Progenitor cell of endocrine pancreas (in vitro differentiated cells): ENCODE measurements around the gene HUWE1. TPM values are rescaled to one million over a fixed set of nuclear protein-coding genes. Genes with fewer than 3 reads are reported as not detected.
A peak's percentile ranks its signal among the peaks of the same experiment; 100 is the strongest.

Source experiments
- DNase-seq: peaks from one replicate; pipeline ENCODE4 v3.0.0; 2021; ENCODE audit warnings: low spot score; ENCODE audit not compliant: unreplicated experiment
- H3K27ac Mint-ChIP-seq: 2 replicates; pipeline ENCODE4 v1.8.0; 2021; ENCODE audit warnings: mild to moderate bottlenecking, moderate library complexity, mixed read lengths
- H3K27me3 Mint-ChIP-seq: 2 replicates; pipeline ENCODE4 v1.8.0; 2021; ENCODE audit warnings: mixed read lengths
- H3K36me3 Mint-ChIP-seq: 2 replicates; pipeline ENCODE4 v1.8.0; 2022; ENCODE audit warnings: mixed read lengths; ENCODE audit not compliant: insufficient read depth
- H3K4me1 Mint-ChIP-seq: 2 replicates; pipeline ENCODE4 v1.8.0; 2021; ENCODE audit warnings: low read depth, mixed read lengths
- H3K4me3 Mint-ChIP-seq: 2 replicates; pipeline ENCODE4 v1.8.0; 2021; ENCODE audit warnings: low read depth, mild to moderate bottlenecking, moderate library complexity, mixed read lengths
- H3K9me3 Mint-ChIP-seq: 2 replicates; pipeline ENCODE4 v1.8.0; 2021; ENCODE audit warnings: low read depth, mixed read lengths
- long read RNA-seq: library from polyadenylated mRNA; unstranded; transcript quantifications from one replicate; pipeline ENCODE4 v2.0.0, GENCODE V29; 2020
- total RNA-seq: library from RNA; stranded (reverse); gene quantifications from 2 replicates; pipeline ENCODE4 v1.2.1, GENCODE V29; 2021
- TF ChIP-seq, protein P1 (sequence below): fragments of 200-600 bp; sonication (generic); IDR thresholded peaks from one replicate; pipeline ENCODE4 v1.5.0; 2021; ENCODE audit warnings: antibody characterized with exemption, mild to moderate bottlenecking; ENCODE audit not compliant: unreplicated experiment

HUWE1 gene, protein sequence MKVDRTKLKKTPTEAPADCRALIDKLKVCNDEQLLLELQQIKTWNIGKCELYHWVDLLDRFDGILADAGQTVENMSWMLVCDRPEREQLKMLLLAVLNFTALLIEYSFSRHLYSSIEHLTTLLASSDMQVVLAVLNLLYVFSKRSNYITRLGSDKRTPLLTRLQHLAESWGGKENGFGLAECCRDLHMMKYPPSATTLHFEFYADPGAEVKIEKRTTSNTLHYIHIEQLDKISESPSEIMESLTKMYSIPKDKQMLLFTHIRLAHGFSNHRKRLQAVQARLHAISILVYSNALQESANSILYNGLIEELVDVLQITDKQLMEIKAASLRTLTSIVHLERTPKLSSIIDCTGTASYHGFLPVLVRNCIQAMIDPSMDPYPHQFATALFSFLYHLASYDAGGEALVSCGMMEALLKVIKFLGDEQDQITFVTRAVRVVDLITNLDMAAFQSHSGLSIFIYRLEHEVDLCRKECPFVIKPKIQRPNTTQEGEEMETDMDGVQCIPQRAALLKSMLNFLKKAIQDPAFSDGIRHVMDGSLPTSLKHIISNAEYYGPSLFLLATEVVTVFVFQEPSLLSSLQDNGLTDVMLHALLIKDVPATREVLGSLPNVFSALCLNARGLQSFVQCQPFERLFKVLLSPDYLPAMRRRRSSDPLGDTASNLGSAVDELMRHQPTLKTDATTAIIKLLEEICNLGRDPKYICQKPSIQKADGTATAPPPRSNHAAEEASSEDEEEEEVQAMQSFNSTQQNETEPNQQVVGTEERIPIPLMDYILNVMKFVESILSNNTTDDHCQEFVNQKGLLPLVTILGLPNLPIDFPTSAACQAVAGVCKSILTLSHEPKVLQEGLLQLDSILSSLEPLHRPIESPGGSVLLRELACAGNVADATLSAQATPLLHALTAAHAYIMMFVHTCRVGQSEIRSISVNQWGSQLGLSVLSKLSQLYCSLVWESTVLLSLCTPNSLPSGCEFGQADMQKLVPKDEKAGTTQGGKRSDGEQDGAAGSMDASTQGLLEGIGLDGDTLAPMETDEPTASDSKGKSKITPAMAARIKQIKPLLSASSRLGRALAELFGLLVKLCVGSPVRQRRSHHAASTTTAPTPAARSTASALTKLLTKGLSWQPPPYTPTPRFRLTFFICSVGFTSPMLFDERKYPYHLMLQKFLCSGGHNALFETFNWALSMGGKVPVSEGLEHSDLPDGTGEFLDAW (N-terminal part only)
- 280 and 298 TPM in 2 replicates for total RNA-seq
- long read RNA-seq, partial matches to known transcripts = 77 of 87 reads
- long read RNA-seq, other reads (novel, unspliced or antisense) = 10 of 87 reads

DNA sequence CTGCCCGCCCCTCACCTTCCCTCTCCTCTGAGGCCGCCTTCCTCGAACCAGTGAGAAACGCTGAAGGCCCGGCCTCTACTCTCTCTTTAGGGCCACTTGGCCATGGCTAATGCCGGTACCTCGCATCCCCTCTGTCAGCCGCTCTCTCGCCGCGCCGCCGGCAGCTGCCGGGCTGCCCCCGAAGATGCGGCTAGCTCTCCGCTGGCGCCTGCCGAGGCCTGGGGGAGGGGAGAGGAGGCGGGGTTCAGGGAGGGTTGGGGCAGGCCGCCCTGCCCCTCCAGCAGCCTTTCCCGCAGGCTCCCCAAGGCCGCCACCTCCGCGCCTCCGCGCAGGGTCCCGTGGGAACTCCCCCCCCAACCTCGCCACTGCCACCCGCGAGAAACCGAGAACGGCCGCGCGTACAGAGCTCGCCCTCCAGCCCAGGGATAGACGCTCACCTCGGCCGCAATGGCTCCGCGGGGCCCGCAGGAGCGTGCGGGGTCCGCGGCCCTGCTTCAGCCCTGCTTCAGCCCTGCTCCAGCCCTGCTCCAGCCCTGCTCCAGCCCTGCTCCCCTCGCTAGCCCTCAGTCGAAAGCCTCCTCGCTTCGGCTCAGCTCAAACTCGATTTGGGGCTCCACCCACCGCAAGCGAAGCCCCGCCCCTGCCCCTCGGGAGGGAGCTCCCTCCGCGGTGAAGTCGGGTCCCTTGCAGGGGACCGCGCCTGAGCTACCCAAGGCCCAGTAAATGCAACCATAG, at the start of gene HUWE1:
Gene HUWE1 (minus strand): TSS at position 569 of the 735 bp plus-strand sequence. CDS start 32,612 bp downstream, outside the sequence.
- Mint-ChIP-seq H3K36me3 (peaks cover 3% of the 10 kb centered on the region), H3K9me3 (peaks cover 12% of the 10 kb centered on the region), H3K27ac (peak within 1 kb of the TSS; percentile 94), H3K4me3 (peak within 1 kb of the TSS; percentile 88), H3K27me3 (no peaks in the 10 kb centered on the region), H3K4me1 (peaks cover 12% of the 10 kb centered on the region)
- peak; percentile 75 for DNase-seq
- TF ChIP-seq, protein P1, sequence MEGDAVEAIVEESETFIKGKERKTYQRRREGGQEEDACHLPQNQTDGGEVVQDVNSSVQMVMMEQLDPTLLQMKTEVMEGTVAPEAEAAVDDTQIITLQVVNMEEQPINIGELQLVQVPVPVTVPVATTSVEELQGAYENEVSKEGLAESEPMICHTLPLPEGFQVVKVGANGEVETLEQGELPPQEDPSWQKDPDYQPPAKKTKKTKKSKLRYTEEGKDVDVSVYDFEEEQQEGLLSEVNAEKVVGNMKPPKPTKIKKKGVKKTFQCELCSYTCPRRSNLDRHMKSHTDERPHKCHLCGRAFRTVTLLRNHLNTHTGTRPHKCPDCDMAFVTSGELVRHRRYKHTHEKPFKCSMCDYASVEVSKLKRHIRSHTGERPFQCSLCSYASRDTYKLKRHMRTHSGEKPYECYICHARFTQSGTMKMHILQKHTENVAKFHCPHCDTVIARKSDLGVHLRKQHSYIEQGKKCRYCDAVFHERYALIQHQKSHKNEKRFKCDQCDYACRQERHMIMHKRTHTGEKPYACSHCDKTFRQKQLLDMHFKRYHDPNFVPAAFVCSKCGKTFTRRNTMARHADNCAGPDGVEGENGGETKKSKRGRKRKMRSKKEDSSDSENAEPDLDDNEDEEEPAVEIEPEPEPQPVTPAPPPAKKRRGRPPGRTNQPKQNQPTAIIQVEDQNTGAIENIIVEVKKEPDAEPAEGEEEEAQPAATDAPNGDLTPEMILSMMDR = no peak

DNA sequence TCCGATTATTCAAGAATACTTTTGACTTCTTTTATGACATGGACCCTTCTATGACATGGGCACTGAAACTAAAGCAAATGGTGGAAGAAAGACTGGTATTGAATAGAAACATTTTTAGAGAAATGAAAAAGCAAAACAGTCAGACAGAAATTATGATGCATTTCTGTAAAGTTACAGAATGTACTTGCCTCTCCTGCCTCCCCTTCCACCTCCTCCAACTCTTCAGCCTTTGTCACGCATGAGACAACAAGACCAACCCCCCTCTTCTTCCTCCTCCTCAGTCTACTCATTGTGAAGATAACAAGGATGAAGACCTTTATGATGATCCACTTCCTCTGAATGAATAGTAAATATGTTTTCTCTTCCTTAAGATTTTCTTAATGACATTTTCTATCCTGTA, 46.3 kb upstream of the HUWE1 start:
- Mint-ChIP-seq H3K27ac (no peak overlapping the region), H3K36me3 (no peaks in the 10 kb centered on the region), H3K4me1 (no peaks in the 10 kb centered on the region), H3K9me3 (peaks cover 26% of the 10 kb centered on the region), H3K27me3 (no peaks in the 10 kb centered on the region), H3K4me3 (no peak overlapping the region)
- DNase-seq = no peak
- TF ChIP-seq, protein P1 = no peak

DNA sequence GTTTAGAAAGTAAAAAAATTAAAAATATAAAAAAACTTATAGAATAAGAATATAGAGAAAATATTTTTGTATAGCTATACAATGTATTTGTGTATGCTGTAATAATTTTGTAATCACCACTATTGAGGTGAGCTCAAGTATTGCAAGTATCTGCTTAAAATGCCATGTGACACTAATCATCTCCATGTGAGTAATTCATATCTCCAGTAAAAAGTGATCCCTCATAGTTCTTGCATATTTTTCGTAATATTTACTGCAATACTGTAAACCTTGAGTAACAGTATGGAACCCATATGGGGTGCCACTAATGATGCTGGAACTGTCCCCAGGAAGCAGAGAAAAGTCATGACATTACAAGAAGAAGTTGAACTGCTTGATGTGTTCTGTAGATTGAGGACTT, 43.2 kb upstream of the HUWE1 start:
- peaks cover 13% of the 10 kb centered on the region for H3K9me3 Mint-ChIP-seq
- DNase-seq = no peak
- H3K4me3 Mint-ChIP-seq = no peak overlapping the region
- H3K36me3 Mint-ChIP-seq = no peaks in the 10 kb centered on the region
- TF ChIP-seq, protein P1 = no peak
- no peaks in the 10 kb centered on the region for H3K27me3 Mint-ChIP-seq
- H3K4me1 Mint-ChIP-seq = no peaks in the 10 kb centered on the region
- no peak overlapping the region for H3K27ac Mint-ChIP-seq

DNA sequence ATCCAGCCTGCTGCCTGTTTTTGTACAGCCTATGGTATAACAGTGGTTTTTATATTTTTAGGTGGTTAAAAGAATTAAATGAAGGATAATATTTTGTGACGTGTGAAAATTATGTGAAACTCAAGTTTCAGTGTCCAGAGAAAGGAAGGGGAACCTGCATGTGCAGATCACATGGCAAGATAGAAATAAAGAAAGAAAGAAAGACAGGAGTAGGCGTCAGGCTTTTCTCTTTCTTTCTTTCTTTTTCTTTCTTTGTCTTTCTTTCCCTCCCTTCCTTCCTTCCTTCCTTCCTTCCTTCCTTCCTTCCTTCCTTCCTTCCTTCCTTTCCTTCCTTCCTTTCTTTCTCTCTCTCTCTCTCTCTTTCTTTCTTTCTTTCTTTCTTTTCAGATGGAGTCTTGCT, 42.0 kb upstream of the HUWE1 start:
- H3K4me3 Mint-ChIP-seq = no peak overlapping the region

More for the DNA sequence above, 42.0 kb upstream of the HUWE1 start:
- DNase-seq = no peak
- Mint-ChIP-seq H3K27me3 (no peaks in the 10 kb centered on the region), H3K9me3 (peaks cover 16% of the 10 kb centered on the region), H3K27ac (no peak overlapping the region), H3K4me1 (no peaks in the 10 kb centered on the region), H3K36me3 (no peaks in the 10 kb centered on the region)
- TF ChIP-seq, protein P1 = no peak
